Right lobe of liver (tissue), 4 donors: ENCODE measurements around the gene ZSCAN18.
"Not testable (repeated sequence)": the region's sequence is repeated elsewhere in the genome, so short reads cannot be mapped to it uniquely, and the experiment has no call there.

ENCODE experiments used
- CTCF ChIP-seq, 4 donors: fragments of 200-600 bp in 3 of 4; fragments of 450-650 bp in 1 of 4; IDR thresholded peaks; one replicate each; pipeline versions ENCODE4 v1.5.1 to v1.8.0; 2016 to 2022; ENCODE audit warnings: antibody characterized with exemption in 4 of 4, mild to moderate bottlenecking in 2 of 4
- POLR2A ChIP-seq: fragments of 450-650 bp; IDR thresholded peaks from one replicate; pipeline ENCODE4 v1.6.1; 2017; ENCODE audit warnings: antibody characterized with exemption, mild to moderate bottlenecking
- donor health status: DM: no; HTN: no; CAD: no.
- donor health status: DM: no; HTN: no; CAD: no.
- donor health status: DM: no; HTN: yes; CAD: no.

- TF ChIP-seq CTCF (IDR thresholded peaks at IDR 0.05); POLR2A: not testable (repeated sequence)
Measured at GRCh38 chr19:58147475-58147874, 49.4 kb upstream of the ZSCAN18 start.
